ENCODE measurements around the gene TAF3.

- TF ChIP-seq, protein P1, sequence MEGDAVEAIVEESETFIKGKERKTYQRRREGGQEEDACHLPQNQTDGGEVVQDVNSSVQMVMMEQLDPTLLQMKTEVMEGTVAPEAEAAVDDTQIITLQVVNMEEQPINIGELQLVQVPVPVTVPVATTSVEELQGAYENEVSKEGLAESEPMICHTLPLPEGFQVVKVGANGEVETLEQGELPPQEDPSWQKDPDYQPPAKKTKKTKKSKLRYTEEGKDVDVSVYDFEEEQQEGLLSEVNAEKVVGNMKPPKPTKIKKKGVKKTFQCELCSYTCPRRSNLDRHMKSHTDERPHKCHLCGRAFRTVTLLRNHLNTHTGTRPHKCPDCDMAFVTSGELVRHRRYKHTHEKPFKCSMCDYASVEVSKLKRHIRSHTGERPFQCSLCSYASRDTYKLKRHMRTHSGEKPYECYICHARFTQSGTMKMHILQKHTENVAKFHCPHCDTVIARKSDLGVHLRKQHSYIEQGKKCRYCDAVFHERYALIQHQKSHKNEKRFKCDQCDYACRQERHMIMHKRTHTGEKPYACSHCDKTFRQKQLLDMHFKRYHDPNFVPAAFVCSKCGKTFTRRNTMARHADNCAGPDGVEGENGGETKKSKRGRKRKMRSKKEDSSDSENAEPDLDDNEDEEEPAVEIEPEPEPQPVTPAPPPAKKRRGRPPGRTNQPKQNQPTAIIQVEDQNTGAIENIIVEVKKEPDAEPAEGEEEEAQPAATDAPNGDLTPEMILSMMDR (IDR thresholded peaks at IDR 0.05; ENCODE audit: insufficient read depth, low read length, poor library complexity, severe bottlenecking): no peak
- TF ChIP-seq EZH2phosphoT487 (conservative IDR thresholded peaks at IDR 0.05; ENCODE audit: low read length): no peak
These were observed 366 bp upstream of the TAF3 start for GRCh38 chr10:7817984-7818294.

Measured in SU-DHL-6 (cell line).